Central memory CD8-positive, alpha-beta T cell (primary cell): ENCODE measurements around the gene PHF12.
"Not testable (repeated sequence)": the region's sequence is repeated elsewhere in the genome, so short reads cannot be mapped to it uniquely, and the experiment has no call there.

Experiments
- ATAC-seq: fragments of 150-1000 bp; cut with Tn5 transposase; replicated peaks from 2 replicates; pipeline ENCODE4 v1.10.0; 2022; ENCODE audit warnings: mild to moderate bottlenecking, moderate FRiP score, moderate number of reproducible peaks; ENCODE audit not compliant: poor library complexity, severe bottlenecking; ENCODE audit errors: extremely low read depth
- DNase-seq, 2 donors: peaks; one replicate each; pipeline ENCODE4 v3.0.0; 2021; ENCODE audit warnings: low spot score in 2 of 2
- H3K27ac Mint-ChIP-seq: one replicate; pipeline ENCODE4 v1.8.0; 2022; ENCODE audit warnings: low read depth, mild to moderate bottlenecking, moderate library complexity, mixed read lengths
- H3K27me3 Mint-ChIP-seq: one replicate; pipeline ENCODE4 v1.8.0; 2022; ENCODE audit warnings: mixed read lengths
- H3K36me3 Mint-ChIP-seq: one replicate; pipeline ENCODE4 v1.8.0; 2022; ENCODE audit warnings: mild to moderate bottlenecking, moderate library complexity, mixed read lengths; ENCODE audit not compliant: insufficient read depth
- H3K4me1 Mint-ChIP-seq: one replicate; pipeline ENCODE4 v1.8.0; 2022; ENCODE audit warnings: mixed read lengths
- H3K4me3 Mint-ChIP-seq: one replicate; pipeline ENCODE4 v1.8.0; 2022; ENCODE audit warnings: mild to moderate bottlenecking, moderate library complexity, mixed read lengths
- H3K9me3 Mint-ChIP-seq: one replicate; pipeline ENCODE4 v1.8.0; 2022; ENCODE audit warnings: mixed read lengths

Gene PHF12

DNA sequence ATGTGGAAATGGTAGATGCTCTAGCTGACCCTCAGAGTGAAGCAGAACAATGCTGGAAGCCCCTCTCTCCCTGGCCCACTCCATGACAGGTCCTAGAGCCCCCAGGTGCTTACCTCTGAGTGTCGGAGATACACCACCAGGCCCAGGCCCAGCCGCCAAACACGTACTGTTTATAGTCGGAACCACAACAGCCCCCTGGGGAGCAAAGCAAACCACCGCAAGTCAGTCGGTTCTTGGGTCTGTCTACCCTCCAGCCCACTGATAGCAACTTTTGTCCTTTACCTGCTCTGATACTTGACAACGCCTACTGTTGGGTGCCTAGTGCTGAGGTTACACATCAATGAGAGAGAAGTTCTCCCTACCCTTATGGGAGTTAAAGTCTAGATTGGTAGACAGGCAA lies 62.5 kb downstream of the PHF12 start:
- H3K4me3 Mint-ChIP-seq: no peak overlapping the region
- H3K27me3 Mint-ChIP-seq: no peaks in the 10 kb centered on the region
- H3K36me3 Mint-ChIP-seq: peaks cover 30% of the 10 kb centered on the region
- peak overlapping the region; percentile 59 for H3K27ac Mint-ChIP-seq
- no peaks in the 10 kb centered on the region for H3K9me3 Mint-ChIP-seq
- H3K4me1 Mint-ChIP-seq: peaks cover 54% of the 10 kb centered on the region
- DNase-seq: no peak
- ATAC-seq: no peak

DNA sequence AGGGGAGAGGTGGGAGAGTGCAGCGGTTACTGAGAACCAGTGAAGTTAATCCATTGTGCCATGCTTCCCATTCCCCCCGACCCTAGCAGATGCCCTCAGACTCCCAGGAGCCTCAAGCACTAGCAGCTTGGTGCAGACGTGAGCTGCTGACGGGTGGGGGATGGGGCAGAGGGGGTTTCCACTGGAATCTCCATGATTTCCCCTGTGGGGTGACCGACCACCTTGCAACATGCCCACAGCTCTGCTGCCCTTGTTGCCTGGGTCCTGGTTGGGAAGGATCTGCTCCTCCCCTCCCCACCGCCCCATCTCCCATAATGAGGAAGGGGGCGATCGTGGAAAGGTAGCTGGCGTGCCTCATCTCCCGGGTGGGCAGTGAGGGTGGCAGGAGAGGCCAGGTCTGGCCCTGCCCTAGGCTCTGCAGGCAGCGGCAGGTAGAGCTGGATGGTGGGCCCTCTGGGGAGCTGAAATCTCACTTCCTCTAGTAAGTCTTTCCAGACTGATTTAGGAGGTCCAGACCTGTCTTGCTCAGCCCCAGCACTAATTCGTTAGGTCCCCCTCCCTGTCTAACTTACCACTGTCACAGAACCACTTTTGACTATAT lies 63.3 kb downstream of the PHF12 start:
- no peak for ATAC-seq
- Mint-ChIP-seq H3K9me3 (no peaks in the 10 kb centered on the region), H3K4me1 (peaks cover 45% of the 10 kb centered on the region), H3K27ac (no peak overlapping the region), H3K4me3 (no peak overlapping the region), H3K27me3 (no peaks in the 10 kb centered on the region), H3K36me3 (peaks cover 30% of the 10 kb centered on the region)
- no peak for DNase-seq

DNA sequence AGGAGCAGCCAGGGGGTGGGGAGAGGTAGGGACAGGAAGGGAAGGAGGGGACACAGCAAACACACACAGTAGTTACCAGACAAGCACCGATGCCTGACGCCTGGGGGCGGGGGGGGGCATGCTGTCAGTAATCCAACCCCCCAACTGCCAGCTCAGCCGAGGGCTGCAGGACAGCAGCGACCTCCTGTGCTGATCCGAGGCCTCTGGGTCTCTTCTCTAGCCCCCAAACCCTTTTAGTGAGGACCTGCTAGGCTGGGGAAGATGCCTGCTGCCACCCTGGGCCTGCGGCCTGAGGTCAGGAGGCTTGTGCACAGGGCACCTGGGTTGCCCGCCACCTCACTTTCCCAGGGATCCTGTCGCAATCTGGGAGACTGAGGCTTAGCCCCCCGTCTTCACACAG lies 65.4 kb downstream of the PHF12 start:
- Mint-ChIP-seq H3K4me1 (peaks cover 31% of the 10 kb centered on the region), H3K27me3 (no peaks in the 10 kb centered on the region), H3K4me3 (no peak overlapping the region), H3K27ac (peak overlapping the region; percentile 88), H3K36me3 (peaks cover 31% of the 10 kb centered on the region), H3K9me3 (no peaks in the 10 kb centered on the region)
- DNase-seq: no peak
- ATAC-seq: no peak

DNA sequence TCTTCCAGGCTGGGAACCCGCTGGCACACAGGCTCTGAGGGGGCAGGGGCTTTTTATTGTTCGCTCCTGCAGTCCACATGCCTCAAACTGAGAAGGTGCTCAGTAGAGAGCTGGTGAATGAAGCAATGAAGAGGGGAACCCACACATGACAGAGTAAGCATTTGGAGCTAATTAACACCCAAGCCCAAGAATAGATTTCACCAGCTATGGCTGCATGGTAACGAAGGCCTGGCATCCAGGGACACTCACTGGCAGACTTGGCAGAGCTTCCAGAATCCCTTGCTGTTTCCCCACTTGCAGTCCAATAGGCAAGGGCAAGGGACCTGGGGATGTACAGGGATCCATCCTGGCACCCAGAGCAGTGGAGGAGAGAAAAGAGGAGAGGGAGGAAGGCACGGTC lies 66.0 kb downstream of the PHF12 start:
- H3K36me3 Mint-ChIP-seq: peaks cover 30% of the 10 kb centered on the region
- peaks cover 29% of the 10 kb centered on the region for H3K4me1 Mint-ChIP-seq

DNA sequence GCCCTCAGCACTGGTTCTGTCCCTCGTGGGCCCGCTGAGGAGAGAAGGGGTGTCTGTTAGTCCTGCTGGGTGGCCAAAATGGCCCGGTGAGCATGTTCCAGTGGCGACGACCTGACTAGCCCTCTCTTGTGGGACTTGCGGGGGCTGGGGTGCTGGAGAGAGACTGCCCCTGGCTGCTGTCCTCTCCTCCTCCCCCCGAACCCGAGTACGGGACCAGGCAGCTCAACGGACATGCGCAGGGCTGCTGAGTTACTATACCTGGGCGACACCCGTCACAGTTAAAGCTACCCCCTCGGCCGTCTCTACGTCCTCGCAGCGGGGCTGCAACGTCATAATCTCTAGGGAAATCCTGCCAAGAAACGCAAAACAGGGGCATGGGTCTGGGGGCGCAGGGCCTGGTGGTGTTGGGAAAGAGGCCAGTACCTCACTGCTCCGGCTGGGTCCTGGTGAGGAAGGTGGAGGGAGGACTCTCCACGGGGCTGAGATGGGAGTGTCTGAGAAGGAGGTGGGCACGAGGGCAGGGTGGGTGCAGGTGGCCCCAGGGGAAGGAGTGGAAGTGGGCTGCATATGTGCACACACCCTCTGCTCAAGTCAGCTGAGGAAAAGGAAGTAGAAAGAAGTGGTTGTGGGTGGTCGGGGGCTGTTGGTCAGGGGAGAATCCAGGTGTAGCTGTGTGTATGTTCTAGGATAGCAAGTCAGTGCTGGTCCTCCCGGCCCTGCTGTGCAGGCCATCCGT lies 67.2 kb downstream of the PHF12 start:
- H3K9me3 Mint-ChIP-seq: no peaks in the 10 kb centered on the region
- peaks cover 29% of the 10 kb centered on the region for H3K4me1 Mint-ChIP-seq
- no peak for ATAC-seq
- H3K27ac Mint-ChIP-seq: peak overlapping the region; percentile 68
- H3K4me3 Mint-ChIP-seq: no peak overlapping the region
- no peak for DNase-seq
- peaks cover 35% of the 10 kb centered on the region for H3K36me3 Mint-ChIP-seq
- H3K27me3 Mint-ChIP-seq: no peaks in the 10 kb centered on the region

More for the DNA sequence above, 66.0 kb downstream of the PHF12 start:
- H3K4me3 Mint-ChIP-seq: no peak overlapping the region
- DNase-seq (no peak), ATAC-seq (no peak)
- H3K27me3 Mint-ChIP-seq: no peaks in the 10 kb centered on the region
- H3K9me3 Mint-ChIP-seq: no peaks in the 10 kb centered on the region
- peak overlapping the region; percentile 88 for H3K27ac Mint-ChIP-seq

DNA sequence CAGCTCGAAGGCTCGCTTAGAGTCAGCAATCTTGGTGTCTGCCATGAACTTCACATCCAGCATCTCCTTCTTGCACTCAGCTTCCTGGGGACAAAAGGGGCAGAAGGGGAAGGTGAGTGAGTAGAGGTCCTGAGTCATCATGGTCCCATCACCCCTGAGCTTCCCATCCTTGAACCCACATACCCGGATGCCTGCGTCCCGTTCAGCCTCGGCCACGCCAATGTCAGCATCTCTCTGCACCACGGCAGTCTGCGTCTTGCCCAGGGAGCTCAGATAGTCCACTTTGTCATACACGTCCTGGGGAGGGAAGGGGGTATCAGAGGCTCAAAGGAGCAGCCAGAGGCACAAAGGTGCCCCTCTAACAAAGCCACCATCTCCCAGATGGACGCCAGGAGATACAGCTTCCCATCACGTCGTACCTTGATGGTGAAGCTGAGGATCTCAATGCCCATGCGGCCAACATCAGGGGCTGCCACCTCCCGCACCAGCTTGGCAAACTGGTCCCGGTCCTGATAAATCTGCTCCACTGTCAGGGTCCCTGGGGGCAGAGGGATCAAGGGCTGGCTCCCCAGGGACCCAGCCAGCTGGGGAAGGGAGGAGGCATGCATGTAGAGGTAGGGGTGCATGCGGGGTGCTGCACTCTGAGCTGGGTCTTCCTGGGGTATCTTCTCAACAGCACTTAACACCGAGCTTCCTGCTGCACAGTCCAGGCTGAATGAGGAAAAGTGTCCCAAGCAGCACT lies 69.0 kb downstream of the PHF12 start:
- DNase-seq (no peak), ATAC-seq (no peak)
- Mint-ChIP-seq H3K36me3 (peaks cover 33% of the 10 kb centered on the region), H3K4me3 (no peak overlapping the region), H3K4me1 (peaks cover 26% of the 10 kb centered on the region), H3K27ac (no peak overlapping the region), H3K9me3 (no peaks in the 10 kb centered on the region), H3K27me3 (no peaks in the 10 kb centered on the region)

DNA sequence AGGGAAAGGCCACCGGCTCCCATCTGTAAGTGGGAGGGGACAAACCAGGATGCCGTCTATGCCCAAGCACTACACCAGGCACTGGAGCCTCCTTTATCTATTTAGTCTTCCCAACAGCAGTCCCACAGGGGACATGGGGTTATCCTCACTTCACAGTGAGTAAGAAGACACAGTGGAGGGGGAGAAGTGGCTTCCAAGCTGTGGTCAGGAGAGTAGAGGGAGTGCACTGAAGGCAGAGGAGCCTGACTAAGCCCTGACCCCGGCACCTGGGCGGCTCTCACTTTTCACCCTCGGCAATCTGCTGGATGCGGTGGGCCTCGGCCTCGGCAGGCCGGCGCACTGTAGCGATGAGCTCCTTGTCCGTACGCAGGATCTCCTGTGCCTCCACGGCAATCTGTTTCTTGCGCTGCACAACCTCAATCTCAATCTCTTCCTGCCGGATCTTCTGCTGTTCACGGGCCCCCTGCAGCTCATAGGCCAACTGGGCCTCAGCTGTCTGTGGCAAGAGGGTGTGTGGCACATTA lies 69.7 kb downstream of the PHF12 start:
- H3K9me3 Mint-ChIP-seq: no peaks in the 10 kb centered on the region
- ATAC-seq (no peak), DNase-seq (no peak)
- H3K27ac Mint-ChIP-seq: no peak overlapping the region
- H3K36me3 Mint-ChIP-seq: peaks cover 33% of the 10 kb centered on the region
- no peak overlapping the region for H3K4me3 Mint-ChIP-seq
- H3K27me3 Mint-ChIP-seq: no peaks in the 10 kb centered on the region
- peaks cover 21% of the 10 kb centered on the region for H3K4me1 Mint-ChIP-seq

DNA sequence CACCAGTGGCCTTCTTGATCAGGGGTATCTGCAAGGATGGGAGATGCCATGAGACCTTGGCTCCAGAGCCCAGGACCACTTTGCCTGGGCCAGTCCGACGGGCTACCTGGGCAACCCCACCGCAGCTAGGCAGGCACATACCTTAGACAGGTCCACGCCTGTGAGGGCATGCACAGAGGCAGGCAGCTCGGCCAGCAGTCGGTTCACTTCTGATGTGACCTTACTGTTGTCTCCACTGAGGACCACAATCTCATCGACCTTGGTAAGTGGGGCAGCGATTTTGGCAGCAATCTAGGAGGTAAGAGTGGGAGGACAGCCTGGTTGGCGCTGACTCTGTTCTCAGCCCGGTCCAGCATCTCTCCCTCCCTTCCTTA lies 70.8 kb downstream of the PHF12 start:
- no peak overlapping the region for H3K27ac Mint-ChIP-seq
- no peak overlapping the region for H3K4me3 Mint-ChIP-seq
- peaks cover 31% of the 10 kb centered on the region for H3K36me3 Mint-ChIP-seq
- H3K4me1 Mint-ChIP-seq: peaks cover 24% of the 10 kb centered on the region
- ATAC-seq (no peak), DNase-seq (no peak)
- no peaks in the 10 kb centered on the region for H3K9me3 Mint-ChIP-seq
- H3K27me3 Mint-ChIP-seq: no peaks in the 10 kb centered on the region

DNA sequence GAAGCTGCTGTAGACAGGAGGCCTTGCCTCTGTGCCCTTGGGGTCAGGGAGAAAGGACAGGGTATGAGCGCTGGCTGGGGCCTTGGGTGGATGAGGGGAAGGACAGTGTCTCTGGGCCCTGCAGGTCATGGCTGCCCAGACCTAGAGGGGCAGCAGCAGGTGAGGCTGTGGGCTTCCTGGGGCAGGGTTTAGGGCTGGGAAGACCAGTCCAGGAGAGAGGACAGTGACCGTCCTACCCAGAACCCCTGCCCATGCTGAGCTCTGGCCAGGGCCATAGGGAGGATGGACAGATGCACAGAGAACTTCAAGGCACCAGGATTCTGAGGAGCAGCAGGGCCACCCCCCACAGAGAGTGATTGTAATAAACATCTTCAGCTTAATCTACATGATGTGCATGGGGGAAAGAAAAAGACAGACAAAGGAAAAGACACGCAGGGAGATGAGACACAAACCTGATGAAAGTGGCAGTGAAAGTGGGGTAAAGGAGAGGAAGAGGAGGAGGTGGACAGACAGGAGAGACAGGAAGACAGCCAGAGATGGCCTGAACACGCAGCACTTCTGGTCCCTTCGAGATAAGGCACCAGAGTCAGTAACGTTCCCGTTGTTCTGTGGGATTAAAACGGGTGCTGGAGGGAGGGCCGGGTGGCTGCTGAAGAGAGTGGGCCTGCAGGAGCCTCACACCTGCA lies 71.3 kb downstream of the PHF12 start:
- no peak for DNase-seq
- H3K27me3 Mint-ChIP-seq: no peaks in the 10 kb centered on the region
- no peak overlapping the region for H3K27ac Mint-ChIP-seq
- peaks cover 20% of the 10 kb centered on the region for H3K4me1 Mint-ChIP-seq
- H3K4me3 Mint-ChIP-seq: no peak overlapping the region
- peaks cover 31% of the 10 kb centered on the region for H3K36me3 Mint-ChIP-seq
- no peak for ATAC-seq
- H3K9me3 Mint-ChIP-seq: no peaks in the 10 kb centered on the region

DNA sequence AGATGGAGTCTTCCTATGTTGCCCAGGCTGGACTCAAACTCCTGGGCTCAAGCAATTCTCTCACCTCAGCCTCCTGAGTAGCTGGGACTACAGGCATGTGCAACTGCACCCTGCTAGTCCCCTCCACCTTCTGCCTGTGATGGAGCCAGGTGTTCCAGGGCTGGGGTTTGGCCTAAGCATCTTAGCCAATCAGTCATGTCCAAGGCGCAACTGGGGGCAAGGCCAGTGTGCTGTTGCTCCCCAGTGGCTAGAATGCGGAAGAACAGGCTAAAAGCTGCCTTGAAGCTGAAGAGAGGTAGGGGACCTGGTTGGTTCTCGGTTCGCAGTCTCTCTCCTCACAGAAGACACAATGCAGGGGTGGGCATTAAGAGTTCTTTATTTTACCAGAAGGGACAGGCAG lies 72.3 kb downstream of the PHF12 start:
- Mint-ChIP-seq H3K9me3 (no peaks in the 10 kb centered on the region), H3K4me1 (peaks cover 11% of the 10 kb centered on the region), H3K27ac (peak overlapping the region; percentile 5), H3K27me3 (no peaks in the 10 kb centered on the region), H3K36me3 (peaks cover 27% of the 10 kb centered on the region), H3K4me3 (no peak overlapping the region)
- DNase-seq (no peak), ATAC-seq (no peak)

DNA sequence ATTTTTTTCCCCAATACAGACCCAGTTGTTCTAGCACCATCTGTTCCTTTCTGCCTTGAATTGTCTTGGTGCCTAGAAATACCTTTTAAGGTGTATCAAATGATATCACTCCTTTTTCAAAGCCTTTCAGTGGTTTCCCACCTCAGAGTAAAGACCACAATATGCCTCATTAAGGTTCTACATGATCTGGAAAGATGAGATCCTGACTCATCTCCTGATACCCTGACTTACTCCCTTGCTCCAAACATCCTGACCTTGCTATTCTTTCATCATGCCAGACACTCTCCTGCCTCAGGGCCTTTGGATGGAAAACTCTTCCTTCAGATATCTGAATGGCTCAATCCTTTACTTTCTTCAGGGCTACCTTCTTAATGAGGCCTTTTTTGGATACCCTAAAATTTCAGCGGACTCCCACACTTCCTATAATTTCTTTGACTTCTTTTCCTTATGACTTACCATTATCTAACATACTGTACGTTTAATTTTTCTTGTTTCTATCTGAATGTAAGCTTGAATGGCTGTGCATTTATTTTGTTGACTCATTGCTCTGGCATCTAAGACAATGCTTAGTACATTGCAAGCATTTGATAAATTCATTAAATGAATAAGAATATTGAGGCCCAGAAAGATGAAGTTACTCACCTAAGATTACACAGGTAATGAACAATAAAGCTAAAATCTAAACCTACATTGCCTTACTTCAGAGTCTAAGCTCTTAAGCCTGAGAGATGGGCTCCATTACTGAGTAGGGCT lies 73.0 kb downstream of the PHF12 start:
- peaks cover 11% of the 10 kb centered on the region for H3K4me1 Mint-ChIP-seq
- DNase-seq: no peak
- no peaks in the 10 kb centered on the region for H3K9me3 Mint-ChIP-seq
- H3K27me3 Mint-ChIP-seq: no peaks in the 10 kb centered on the region
- peak overlapping the region; percentile 5 for H3K27ac Mint-ChIP-seq
- H3K4me3 Mint-ChIP-seq: no peak overlapping the region
- no peak for ATAC-seq
- H3K36me3 Mint-ChIP-seq: peaks cover 27% of the 10 kb centered on the region

DNA sequence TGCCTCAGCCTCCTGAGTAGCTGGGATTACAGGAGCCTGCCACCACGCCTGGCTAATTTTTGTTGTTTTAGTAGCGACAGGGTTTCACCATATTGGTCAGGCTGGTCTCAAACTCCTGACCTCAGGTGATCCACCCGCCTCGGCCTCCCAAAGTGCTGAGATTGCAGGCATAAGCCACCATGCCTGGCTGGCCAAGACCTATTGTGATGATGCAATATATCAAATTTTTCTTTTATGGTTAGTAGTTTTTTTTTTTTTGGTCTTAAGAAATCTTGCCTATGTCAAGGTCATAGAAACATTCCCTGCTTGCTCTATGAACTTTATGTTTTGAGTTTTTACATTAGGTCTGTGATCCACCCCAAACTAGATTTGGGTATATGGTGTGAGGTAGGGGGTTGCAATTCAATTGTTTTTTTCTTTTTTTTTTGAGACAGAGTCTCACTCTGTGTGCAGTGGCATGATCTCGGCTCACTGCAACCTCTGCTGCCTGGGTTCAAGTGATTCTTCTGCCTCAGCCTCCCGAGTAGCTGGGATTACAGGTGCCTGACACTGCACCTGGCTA lies 74.1 kb downstream of the PHF12 start:
- H3K9me3 Mint-ChIP-seq, DNase-seq, H3K4me3 Mint-ChIP-seq, H3K27me3 Mint-ChIP-seq, ATAC-seq: not testable (repeated sequence)
- Mint-ChIP-seq H3K27ac (peak overlapping the region; percentile 61), H3K4me1 (peaks cover 11% of the 10 kb centered on the region), H3K36me3 (peaks cover 22% of the 10 kb centered on the region)
